ENCODE data around the gene TIA1.
A peak's percentile ranks its signal among the peaks of the same experiment; 100 is the strongest.
"Not testable (repeated sequence)": the region's sequence is repeated elsewhere in the genome, so short reads cannot be mapped to it uniquely, and the experiment has no call there.

Gene TIA1

GRCh38 chr2:70199320-70199864 lies 49.0 kb downstream of the TIA1 start:
- Histone ChIP-seq H3K36me3 (ENCODE audit: control insufficient read depth, insufficient read depth, low read length) (no peaks in the 10 kb centered on the region), H3K4me3 (ENCODE audit: low read length) (no peak overlapping the region), H3K27ac (ENCODE audit: low read length) (no peak overlapping the region), H3K9me3 (ENCODE audit: control insufficient read depth, insufficient read depth, low read length) (no peaks in the 10 kb centered on the region), H3K27me3 (ENCODE audit: control insufficient read depth, insufficient read depth, low read length) (no peaks in the 10 kb centered on the region), H3K4me1 (ENCODE audit: control insufficient read depth, insufficient read depth, low read length) (no peaks in the 10 kb centered on the region)
- WGBS (ENCODE audit: insufficient coverage, insufficient read length), result no CpG with 5 or more reads among the region's 4 CpGs
- DNase-seq (ENCODE audit: low read depth, low spot score), result no peak

GRCh38 chr2:70192516-70192915 lies 55.9 kb downstream of the TIA1 start:
- no CpG with 5 or more reads among the region's 5 CpGs for WGBS (ENCODE audit: insufficient coverage, insufficient read length)

GRCh38 chr2:70191244-70191735 lies 57.1 kb downstream of the TIA1 start:
- Histone ChIP-seq H3K4me1 (ENCODE audit: control insufficient read depth, insufficient read depth, low read length) (no peaks in the 10 kb centered on the region), H3K9me3 (ENCODE audit: control insufficient read depth, insufficient read depth, low read length) (no peaks in the 10 kb centered on the region), H3K27ac (ENCODE audit: low read length) (no peak overlapping the region), H3K36me3 (ENCODE audit: control insufficient read depth, insufficient read depth, low read length) (no peaks in the 10 kb centered on the region), H3K4me3 (ENCODE audit: low read length) (peak overlapping the region; percentile 93; the same call in 1 of the 2 replicates), H3K27me3 (ENCODE audit: control insufficient read depth, insufficient read depth, low read length) (no peaks in the 10 kb centered on the region)
- no CpG with 5 or more reads among the region's 13 CpGs for WGBS (ENCODE audit: insufficient coverage, insufficient read length)
- DNase-seq (ENCODE audit: low read depth, low spot score), result no peak

More at GRCh38 chr2:70192516-70192915, 55.9 kb downstream of the TIA1 start:
- Histone ChIP-seq H3K4me3 (ENCODE audit: low read length) (no peak overlapping the region), H3K4me1 (ENCODE audit: control insufficient read depth, insufficient read depth, low read length) (no peaks in the 10 kb centered on the region), H3K9me3 (ENCODE audit: control insufficient read depth, insufficient read depth, low read length) (no peaks in the 10 kb centered on the region), H3K36me3 (ENCODE audit: control insufficient read depth, insufficient read depth, low read length) (no peaks in the 10 kb centered on the region), H3K27me3 (ENCODE audit: control insufficient read depth, insufficient read depth, low read length) (no peaks in the 10 kb centered on the region), H3K27ac (ENCODE audit: low read length) (no peak overlapping the region)
- no peak for DNase-seq (ENCODE audit: low read depth, low spot score)

- no CpG with 5 or more reads among the region's 60 CpGs for WGBS (ENCODE audit: insufficient coverage, insufficient read length)
- H3K4me3 ChIP-seq (ENCODE audit: low read length), result peak within 1 kb of the TSS; percentile 93; the same call in 1 of the 2 replicates
- no peaks in the 10 kb centered on the region for H3K27me3 ChIP-seq (ENCODE audit: control insufficient read depth, insufficient read depth, low read length)
- no peaks in the 10 kb centered on the region for H3K4me1 ChIP-seq (ENCODE audit: control insufficient read depth, insufficient read depth, low read length)
- DNase-seq (ENCODE audit: low read depth, low spot score), result peak; percentile 90
- no peak within 1 kb of the TSS for H3K27ac ChIP-seq (ENCODE audit: low read length)
- no peaks in the 10 kb centered on the region for H3K9me3 ChIP-seq (ENCODE audit: control insufficient read depth, insufficient read depth, low read length)
- H3K36me3 ChIP-seq (ENCODE audit: control insufficient read depth, insufficient read depth, low read length), result no peaks in the 10 kb centered on the region
Observed at GRCh38 chr2:70190418-70191243, 57.8 kb downstream of the TIA1 start, which contains the start of gene C2orf42. Gene C2orf42 (minus strand): TSS chr2:70191019. CDS start chr2:70181985, 9,034 bp downstream.

- no CpG with 5 or more reads among the region's 5 CpGs for WGBS (ENCODE audit: insufficient coverage, insufficient read length)
- H3K4me3 ChIP-seq (ENCODE audit: low read length), result no peak overlapping the region
- H3K36me3 ChIP-seq (ENCODE audit: control insufficient read depth, insufficient read depth, low read length), result no peaks in the 10 kb centered on the region
- DNase-seq (ENCODE audit: low read depth, low spot score), result no peak
- H3K4me1 ChIP-seq (ENCODE audit: control insufficient read depth, insufficient read depth, low read length), result no peaks in the 10 kb centered on the region
- H3K27me3 ChIP-seq (ENCODE audit: control insufficient read depth, insufficient read depth, low read length), result no peaks in the 10 kb centered on the region
- no peaks in the 10 kb centered on the region for H3K9me3 ChIP-seq (ENCODE audit: control insufficient read depth, insufficient read depth, low read length)
- no peak overlapping the region for H3K27ac ChIP-seq (ENCODE audit: low read length)
Observed at GRCh38 chr2:70188460-70188859, 60.0 kb downstream of the TIA1 start.

- DNase-seq (ENCODE audit: low read depth, low spot score); H3K4me1 ChIP-seq (ENCODE audit: control insufficient read depth, insufficient read depth, low read length); H3K4me3 ChIP-seq (ENCODE audit: low read length); H3K27ac ChIP-seq (ENCODE audit: low read length); H3K36me3 ChIP-seq (ENCODE audit: control insufficient read depth, insufficient read depth, low read length); H3K9me3 ChIP-seq (ENCODE audit: control insufficient read depth, insufficient read depth, low read length); H3K27me3 ChIP-seq (ENCODE audit: control insufficient read depth, insufficient read depth, low read length): not testable (repeated sequence)
- no CpG with 5 or more reads among the region's 9 CpGs for WGBS (ENCODE audit: insufficient coverage, insufficient read length)
Observed at GRCh38 chr2:70187170-70187569, 61.3 kb downstream of the TIA1 start.

- H3K4me3 ChIP-seq (ENCODE audit: low read length), result no peak overlapping the region
- WGBS (ENCODE audit: insufficient coverage, insufficient read length), result no CpG with 5 or more reads among the region's 4 CpGs
Observed at GRCh38 chr2:70182689-70183088, 65.7 kb downstream of the TIA1 start.

GRCh38 chr2:70181363-70181956 lies 67.0 kb downstream of the TIA1 start:
- Histone ChIP-seq H3K27ac (ENCODE audit: low read length) (no peak overlapping the region), H3K36me3 (ENCODE audit: control insufficient read depth, insufficient read depth, low read length) (peaks cover 6% of the 10 kb centered on the region; the same call in 1 of the 2 replicates), H3K4me1 (ENCODE audit: control insufficient read depth, insufficient read depth, low read length) (no peaks in the 10 kb centered on the region), H3K4me3 (ENCODE audit: low read length) (no peak overlapping the region), H3K27me3 (ENCODE audit: control insufficient read depth, insufficient read depth, low read length) (no peaks in the 10 kb centered on the region), H3K9me3 (ENCODE audit: control insufficient read depth, insufficient read depth, low read length) (no peaks in the 10 kb centered on the region)
- DNase-seq (ENCODE audit: low read depth, low spot score), result no peak
- no CpG with 5 or more reads among the region's 16 CpGs for WGBS (ENCODE audit: insufficient coverage, insufficient read length)

More at GRCh38 chr2:70182689-70183088, 65.7 kb downstream of the TIA1 start:
- DNase-seq (ENCODE audit: low read depth, low spot score), result no peak
- Histone ChIP-seq H3K27ac (ENCODE audit: low read length) (no peak overlapping the region), H3K4me1 (ENCODE audit: control insufficient read depth, insufficient read depth, low read length) (no peaks in the 10 kb centered on the region), H3K36me3 (ENCODE audit: control insufficient read depth, insufficient read depth, low read length) (peaks cover 6% of the 10 kb centered on the region; the same call in 1 of the 2 replicates), H3K9me3 (ENCODE audit: control insufficient read depth, insufficient read depth, low read length) (no peaks in the 10 kb centered on the region), H3K27me3 (ENCODE audit: control insufficient read depth, insufficient read depth, low read length) (no peaks in the 10 kb centered on the region)

GRCh38 chr2:70173520-70173919 lies 74.9 kb downstream of the TIA1 start:
- no peak for DNase-seq (ENCODE audit: low read depth, low spot score)
- no CpG with 5 or more reads among the region's 8 CpGs for WGBS (ENCODE audit: insufficient coverage, insufficient read length)
- Histone ChIP-seq H3K36me3 (ENCODE audit: control insufficient read depth, insufficient read depth, low read length) (peaks cover 3% of the 10 kb centered on the region; the same call in 1 of the 2 replicates), H3K27ac (ENCODE audit: low read length) (no peak overlapping the region), H3K27me3 (ENCODE audit: control insufficient read depth, insufficient read depth, low read length) (no peaks in the 10 kb centered on the region), H3K9me3 (ENCODE audit: control insufficient read depth, insufficient read depth, low read length) (no peaks in the 10 kb centered on the region), H3K4me3 (ENCODE audit: low read length) (no peak overlapping the region), H3K4me1 (ENCODE audit: control insufficient read depth, insufficient read depth, low read length) (no peaks in the 10 kb centered on the region)

- not testable (repeated sequence) for H3K36me3 ChIP-seq (ENCODE audit: control insufficient read depth, insufficient read depth, low read length); H3K27ac ChIP-seq (ENCODE audit: low read length)
- no CpG with 5 or more reads among the region's 11 CpGs for WGBS (ENCODE audit: insufficient coverage, insufficient read length)
Observed at GRCh38 chr2:70169654-70170245, 78.7 kb downstream of the TIA1 start.

More at GRCh38 chr2:70169654-70170245, 78.7 kb downstream of the TIA1 start:
- not testable (repeated sequence) for H3K4me3 ChIP-seq (ENCODE audit: low read length); DNase-seq (ENCODE audit: low read depth, low spot score); H3K4me1 ChIP-seq (ENCODE audit: control insufficient read depth, insufficient read depth, low read length); H3K27me3 ChIP-seq (ENCODE audit: control insufficient read depth, insufficient read depth, low read length); H3K9me3 ChIP-seq (ENCODE audit: control insufficient read depth, insufficient read depth, low read length)

Measured in iPS DF 6.9 (cell line).